HCT116 (cell line): ENCODE data around the gene RBP7.

Source experiments
- EZH2 ChIP-seq: fragments of 200-600 bp; sonication (generic); IDR thresholded peaks from 2 replicates; pipeline ENCODE4 v1.6.1; 2017; ENCODE audit warnings: antibody characterized with exemption, mixed run types
- EZH2phosphoT487 ChIP-seq: fragments of 200-600 bp; IDR thresholded peaks from 2 replicates; pipeline ENCODE4 v1.6.1; 2018; ENCODE audit warnings: antibody characterized with exemption, borderline replicate concordance
- POLR2A ChIP-seq: IDR thresholded peaks from 2 replicates; pipeline ENCODE4 v1.7.0; 2011; ENCODE audit warnings: borderline replicate concordance; ENCODE audit not compliant: insufficient read depth, insufficient read length; ENCODE audit errors: extremely low read depth
- POLR2AphosphoS5 ChIP-seq: IDR thresholded peaks from 2 replicates; pipeline ENCODE4 v1.6.1; 2011; ENCODE audit warnings: mild to moderate bottlenecking, low read depth, low read length, moderate library complexity
- REST ChIP-seq: IDR thresholded peaks from 2 replicates; pipeline ENCODE4 v1.6.1; 2012; ENCODE audit warnings: low read depth
- TF ChIP-seq, protein P1 (sequence below), 3 experiments: fragments of 200-600 bp in 1 of 3; sonication (generic) in 1 of 3; IDR thresholded peaks in 2 of 3; conservative IDR thresholded peaks in 1 of 3; 2 replicates each; pipeline ENCODE4 v1.5.1; 2012 to 2017; ENCODE audit warnings: low read depth in 2 of 3, low read length in 2 of 3, antibody characterized with exemption in 1 of 3, borderline replicate concordance in 1 of 3, control low read depth in 1 of 3, mild to moderate bottlenecking in 1 of 3, mixed read lengths in 1 of 3, mixed run types in 1 of 3, moderate library complexity in 1 of 3; ENCODE audit not compliant: insufficient read depth in 1 of 3

- TF ChIP-seq POLR2A (no peak), POLR2AphosphoS5 (no peak), EZH2phosphoT487 (no peak), EZH2 (no peak), REST (no peak)
- TF ChIP-seq, protein P1, sequence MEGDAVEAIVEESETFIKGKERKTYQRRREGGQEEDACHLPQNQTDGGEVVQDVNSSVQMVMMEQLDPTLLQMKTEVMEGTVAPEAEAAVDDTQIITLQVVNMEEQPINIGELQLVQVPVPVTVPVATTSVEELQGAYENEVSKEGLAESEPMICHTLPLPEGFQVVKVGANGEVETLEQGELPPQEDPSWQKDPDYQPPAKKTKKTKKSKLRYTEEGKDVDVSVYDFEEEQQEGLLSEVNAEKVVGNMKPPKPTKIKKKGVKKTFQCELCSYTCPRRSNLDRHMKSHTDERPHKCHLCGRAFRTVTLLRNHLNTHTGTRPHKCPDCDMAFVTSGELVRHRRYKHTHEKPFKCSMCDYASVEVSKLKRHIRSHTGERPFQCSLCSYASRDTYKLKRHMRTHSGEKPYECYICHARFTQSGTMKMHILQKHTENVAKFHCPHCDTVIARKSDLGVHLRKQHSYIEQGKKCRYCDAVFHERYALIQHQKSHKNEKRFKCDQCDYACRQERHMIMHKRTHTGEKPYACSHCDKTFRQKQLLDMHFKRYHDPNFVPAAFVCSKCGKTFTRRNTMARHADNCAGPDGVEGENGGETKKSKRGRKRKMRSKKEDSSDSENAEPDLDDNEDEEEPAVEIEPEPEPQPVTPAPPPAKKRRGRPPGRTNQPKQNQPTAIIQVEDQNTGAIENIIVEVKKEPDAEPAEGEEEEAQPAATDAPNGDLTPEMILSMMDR (IDR thresholded peaks at IDR 0.05 in 2 of 3, conservative IDR thresholded peaks at IDR 0.05 in 1 of 3; ENCODE audit: borderline replicate concordance in 1 of 3, insufficient read depth in 1 of 3, low read depth in 2 of 3, low read length in 2 of 3), result no peak
Observed at GRCh38 chr1:9993561-9994075, 3.4 kb upstream of the RBP7 start.
